Measurements from ENCODE around the gene INTS2. TPM values are rescaled to one million over a fixed set of nuclear protein-coding genes. Genes with fewer than 3 reads are reported as not detected.
A peak's percentile ranks its signal among the peaks of the same experiment; 100 is the strongest.

Gene INTS2
- total and polyA plus RNA-seq, 2 donors (not counting 1 experiment from before 2014, with no cell fraction given): 3.5 to 19.5 TPM

GRCh38 chr17:61816538-61816937 is 111.2 kb downstream of the INTS2 start:
- H3K4me3 Mint-ChIP-seq: peak overlapping the region; percentile 73
- H3K27me3 Mint-ChIP-seq: no peaks in the 10 kb centered on the region
- ATAC-seq (ENCODE audit: low read depth) (peak; percentile 80), DNase-seq (peak; percentile 55)
- ChIA-PET POLR2A (no interaction called here), CTCF (interaction anchor here (1.3 kb wide), 1 partner anchor 17 kb away, joined by 3 read pairs; no protein-coding TSS in a partner anchor)
- Histone ChIP-seq H3K27ac (ENCODE audit: low read length in 2 of 2) (peak overlapping the region in 1 of 2 donors; percentile 68), H3K4me3 (ENCODE audit: control extremely low read depth in 1 of 5, extremely low read depth in 1 of 5, insufficient read depth in 1 of 5, low read depth in 2 of 5, low read length in 4 of 5) (peak overlapping the region in 2 of 5 experiments; percentile 29 to 51), H3K4me2 (replicated peaks; ENCODE audit: low read depth, low read length, poor library complexity, severe bottlenecking) (peak overlapping the region; percentile 73), H4K20me1 (ENCODE audit: control insufficient read depth, insufficient read depth, low read length, poor library complexity, severe bottlenecking) (no peaks in the 10 kb centered on the region), H3K9me3 (ENCODE audit: control extremely low read depth in 1 of 3, control insufficient read depth in 2 of 3, insufficient read depth in 1 of 3, low read length in 2 of 3) (peaks cover 1 to 9% (median 7%) of the 10 kb centered on the region in 3 donors), H3K79me2 (ENCODE audit: control insufficient read depth, insufficient read depth, low read length) (no peaks in the 10 kb centered on the region), H3K36me3 (replicated peaks in 1 of 2; ENCODE audit: control extremely low read depth in 1 of 2, control insufficient read depth in 1 of 2, extremely low read depth in 1 of 2, insufficient read depth in 2 of 2, low read length in 1 of 2) (no peaks in the 10 kb centered on the region), H3K27me3 (replicated peaks in 1 of 4; ENCODE audit: control extremely low read depth in 1 of 4, control insufficient read depth in 3 of 4, insufficient read depth in 4 of 4, low read length in 3 of 4) (no peaks in the 10 kb centered on the region), H3K4me1 (ENCODE audit: control insufficient read depth in 2 of 2, insufficient read depth in 2 of 2, low read length in 2 of 2) (peaks cover 9 to 35% of the 10 kb centered on the region in 2 donors), H2AFZ (ENCODE audit: insufficient read depth, low read depth, low read length, poor library complexity, severe bottlenecking) (peak overlapping the region; percentile 72), H3K9ac (ENCODE audit: low read length) (peak overlapping the region; percentile 35)
- H3K27ac Mint-ChIP-seq: peak overlapping the region; percentile 80
- TF ChIP-seq CTCF (IDR thresholded peaks at IDR 0.05): no peak
- no peak for TF ChIP-seq EZH2 (IDR thresholded peaks at IDR 0.05; ENCODE audit: borderline replicate concordance, insufficient read depth, low read depth, low read length, poor library complexity, severe bottlenecking)
- WGBS (ENCODE audit: insufficient coverage): no CpG with 5 or more reads among the region's 4 CpGs
- H3K9me3 Mint-ChIP-seq (ENCODE audit: insufficient read depth): peaks cover 5% of the 10 kb centered on the region
- H3K4me1 Mint-ChIP-seq: peaks cover 49% of the 10 kb centered on the region
- intact Hi-C loops (cut with micrococcal nuclease): loop anchor here (5.0 kb wide), 1 partner anchor 46 kb away; the partner anchor contains the start of gene BRIP1

DNA sequence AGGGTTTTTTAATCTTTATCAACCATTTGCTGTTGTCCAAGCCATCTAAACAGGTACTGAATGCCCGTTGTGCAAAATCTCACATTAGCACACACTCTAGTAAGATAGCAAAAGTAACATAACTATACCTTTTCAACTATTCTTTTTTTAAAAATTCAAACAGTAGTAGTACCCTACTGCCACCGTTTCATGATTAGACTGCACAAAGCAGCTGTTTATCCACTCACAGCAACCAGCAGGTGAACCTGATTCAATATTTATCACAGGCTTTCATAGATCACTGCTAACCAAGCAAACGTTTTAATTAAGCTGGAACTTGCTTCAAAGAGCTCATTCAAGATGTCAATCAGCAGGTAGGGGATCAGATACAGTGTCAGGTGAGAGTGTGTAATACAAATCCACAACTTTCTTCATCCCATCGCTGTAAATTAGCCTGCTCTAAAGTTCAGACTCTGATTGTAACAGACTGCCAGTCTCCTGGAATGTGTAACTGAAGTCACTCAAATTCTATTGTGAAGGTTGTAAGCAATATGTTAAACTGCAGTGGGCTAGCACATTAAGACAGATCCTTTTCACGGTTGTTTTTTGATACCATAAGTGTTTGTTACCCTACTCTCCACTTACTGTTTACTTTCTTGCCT is 111.8 kb downstream of the INTS2 start:
- H3K27me3 Mint-ChIP-seq: no peaks in the 10 kb centered on the region
- H3K4me3 Mint-ChIP-seq: peak overlapping the region; percentile 73
- no peak for TF ChIP-seq EZH2 (IDR thresholded peaks at IDR 0.05; ENCODE audit: borderline replicate concordance, insufficient read depth, low read depth, low read length, poor library complexity, severe bottlenecking)
- no peak for TF ChIP-seq CTCF (IDR thresholded peaks at IDR 0.05)
- H3K27ac ChIP-seq (ENCODE audit: low read length in 2 of 2): peak overlapping the region in 1 of 2 donors; percentile 68
- DNase-seq (peak; percentile 7), ATAC-seq (ENCODE audit: low read depth) (peak; percentile 41)
- no peaks in the 10 kb centered on the region for H3K27me3 ChIP-seq (replicated peaks in 1 of 4; ENCODE audit: control extremely low read depth in 1 of 4, control insufficient read depth in 3 of 4, insufficient read depth in 4 of 4, low read length in 3 of 4)
- peaks cover 9 to 35% of the 10 kb centered on the region in 2 donors for H3K4me1 ChIP-seq (ENCODE audit: control insufficient read depth in 2 of 2, insufficient read depth in 2 of 2, low read length in 2 of 2)
- no peaks in the 10 kb centered on the region for H4K20me1 ChIP-seq (ENCODE audit: control insufficient read depth, insufficient read depth, low read length, poor library complexity, severe bottlenecking)
- peak overlapping the region in 2 of 5 experiments; percentile 29 to 51 for H3K4me3 ChIP-seq (ENCODE audit: control extremely low read depth in 1 of 5, extremely low read depth in 1 of 5, insufficient read depth in 1 of 5, low read depth in 2 of 5, low read length in 4 of 5)
- H3K79me2 ChIP-seq (ENCODE audit: control insufficient read depth, insufficient read depth, low read length): no peaks in the 10 kb centered on the region
- H3K27ac Mint-ChIP-seq: peak overlapping the region; percentile 80
- intact Hi-C loops (cut with micrococcal nuclease): loop anchor here (5.0 kb wide), 1 partner anchor 46 kb away; the partner anchor contains the start of gene BRIP1
- H3K4me2 ChIP-seq (replicated peaks; ENCODE audit: low read depth, low read length, poor library complexity, severe bottlenecking): peak overlapping the region; percentile 73
- peaks cover under 1 to 7% (median 7%) of the 10 kb centered on the region in 3 donors for H3K9me3 ChIP-seq (ENCODE audit: control extremely low read depth in 1 of 3, control insufficient read depth in 2 of 3, insufficient read depth in 1 of 3, low read length in 2 of 3)
- H3K9ac ChIP-seq (ENCODE audit: low read length): peak overlapping the region; percentile 35
- H3K4me1 Mint-ChIP-seq: peaks cover 49% of the 10 kb centered on the region
- no peaks in the 10 kb centered on the region for H3K36me3 ChIP-seq (replicated peaks in 1 of 2; ENCODE audit: control extremely low read depth in 1 of 2, control insufficient read depth in 1 of 2, extremely low read depth in 1 of 2, insufficient read depth in 2 of 2, low read length in 1 of 2)
- 69% methylated on average over 2 of the region's 5 CpGs for WGBS (ENCODE audit: insufficient coverage)
- POLR2A ChIA-PET: interaction anchor here (0.6 kb wide), 2 partner anchors 668 to 1588 kb away, joined by 3 to 4 read pairs; no protein-coding TSS in a partner anchor
- CTCF ChIA-PET: interaction anchor here (1.3 kb wide), 1 partner anchor 17 kb away, joined by 3 read pairs; no protein-coding TSS in a partner anchor
- peak overlapping the region; percentile 72 for H2AFZ ChIP-seq (ENCODE audit: insufficient read depth, low read depth, low read length, poor library complexity, severe bottlenecking)
- H3K9me3 Mint-ChIP-seq (ENCODE audit: insufficient read depth): peaks cover 5% of the 10 kb centered on the region

Data from B cell (primary cell).